Endothelial cell of umbilical vein (primary cell): ENCODE data around the gene CCS. TPM values are rescaled to one million over a fixed set of nuclear protein-coding genes. Genes with fewer than 3 reads are reported as not detected.
A peak's percentile ranks its signal among the peaks of the same experiment; 100 is the strongest.

Experiments
- BruUV-seq: library from RNA; stranded (reverse); fragments of 400-500 nt; replicated peaks from 2 replicates; lab custom pipeline; 2021; lab: Mats Ljungman, UMichigan
- CTCF ChIA-PET: fragments of 300-600, 350-600 bp; sonication (Branson Sonifier 250); formaldehyde crosslinking; loops from one replicate; lab custom pipeline; 2021; ENCODE audit warnings: antibody characterized with exemption, inconsistent platforms; lab: Charles Lee
- POLR2A ChIA-PET: fragments of 300-600, 350-600 bp; sonication (Branson Sonifier 250); formaldehyde crosslinking; loops from one replicate; lab custom pipeline; 2021; ENCODE audit warnings: antibody characterized with exemption, inconsistent platforms; lab: Charles Lee
- DNase-seq: peaks from one replicate; pipeline ENCODE4 v3.0.0-alpha.2; 2011; ENCODE audit warnings: low read depth, low spot score
- FAIRE-seq: peaks from 2 replicates; lab custom pipeline; 2011; peaks lifted over from hg19 to GRCh38; lab: Jason Lieb, UNC
- H2AFZ ChIP-seq: 2 replicates; pipeline ENCODE4 v1.6.0; 2012; ENCODE audit warnings: low read depth, low read length, control low read depth, inconsistent platforms
- H3K27ac ChIP-seq: 2 replicates; pipeline ENCODE4 v1.5.1; 2011; ENCODE audit warnings: low read depth, mild to moderate bottlenecking, control low read depth, low read length, moderate library complexity; ENCODE audit not compliant: insufficient read depth
- H3K27me3 ChIP-seq, 2 experiments: 2 replicates each; pipeline versions ENCODE4 v1.6.0 to v1.6.1; 2011; ENCODE audit warnings: low read length in 2 of 2, mixed read lengths in 1 of 2; ENCODE audit not compliant: control insufficient read depth in 2 of 2, insufficient read depth in 2 of 2
- H3K36me3 ChIP-seq, 2 experiments: 2 replicates in 1 of 2; 3 replicates in 1 of 2; pipeline ENCODE4 v1.5.1; 2011; ENCODE audit warnings: low read length in 2 of 2, mild to moderate bottlenecking in 1 of 2, moderate library complexity in 1 of 2; ENCODE audit not compliant: control insufficient read depth in 2 of 2, insufficient read depth in 2 of 2; ENCODE audit errors: extremely low read depth in 1 of 2
- H3K4me1 ChIP-seq: 3 replicates; pipeline ENCODE4 v1.5.1; 2011; ENCODE audit warnings: mild to moderate bottlenecking, low read length; ENCODE audit not compliant: control insufficient read depth, insufficient read depth; ENCODE audit errors: extremely low read depth
- H3K4me2 ChIP-seq: 2 replicates; pipeline ENCODE4 v1.6.1; 2011; ENCODE audit warnings: low read length, control low read depth, mixed read lengths; ENCODE audit not compliant: insufficient read depth
- H3K4me3 ChIP-seq, 3 experiments: fragments of 200-600 bp in 1 of 3; sonication (generic), shearing (Covaris generic) in 1 of 3; replicated peaks in 1 of 3; 2 replicates each; pipeline ENCODE4 v1.5.1; 2011 to 2016; ENCODE audit warnings: control low read depth in 3 of 3, low read length in 3 of 3, mild to moderate bottlenecking in 2 of 3, inconsistent platforms in 1 of 3, low read depth in 1 of 3, moderate library complexity in 1 of 3; ENCODE audit not compliant: insufficient read depth in 1 of 3
- H3K79me2 ChIP-seq: 2 replicates; pipeline ENCODE4 v1.6.0; 2012; ENCODE audit warnings: low read length, inconsistent platforms; ENCODE audit not compliant: control insufficient read depth, insufficient read depth
- H3K9ac ChIP-seq: replicated peaks from 2 replicates; pipeline ENCODE3; 2011; ENCODE audit warnings: low read length, control low read depth; ENCODE audit not compliant: insufficient read depth; ENCODE audit errors: extremely low read depth
- H3K9me1 ChIP-seq: replicated peaks from 3 replicates; pipeline ENCODE4 v1.6.0; 2011; ENCODE audit warnings: mild to moderate bottlenecking, low read length; ENCODE audit not compliant: control insufficient read depth, insufficient read depth; ENCODE audit errors: extremely low read depth
- H3K9me3 ChIP-seq: replicated peaks from 2 replicates; pipeline ENCODE4 v1.5.1; 2012; ENCODE audit warnings: low read length, inconsistent platforms; ENCODE audit not compliant: control insufficient read depth, insufficient read depth
- H4K20me1 ChIP-seq: replicated peaks from 2 replicates; pipeline ENCODE3; 2011; ENCODE audit warnings: mild to moderate bottlenecking, low read length; ENCODE audit not compliant: control insufficient read depth, insufficient read depth; ENCODE audit errors: extremely low read depth
- CTCF ChIP-seq, 2 donors: IDR thresholded peaks; 1 replicate in 1 of 2; 2 replicates in 1 of 2; pipeline ENCODE4 v1.5.1; 2011; ENCODE audit warnings: low read length in 2 of 2, mild to moderate bottlenecking in 2 of 2, moderate library complexity in 2 of 2, control low read depth in 1 of 2, inconsistent platforms in 1 of 2, low read depth in 1 of 2; ENCODE audit not compliant: insufficient read depth in 1 of 2; ENCODE audit errors: extremely low read depth in 1 of 2
- EZH2 ChIP-seq: IDR thresholded peaks from 2 replicates; pipeline ENCODE4 v1.6.1; 2012; ENCODE audit warnings: borderline replicate concordance, low read depth, mild to moderate bottlenecking, moderate library complexity, low read length, inconsistent platforms; ENCODE audit not compliant: severe bottlenecking
- FOS ChIP-seq: IDR thresholded peaks from 2 replicates; pipeline ENCODE4 v1.6.1; 2011; ENCODE audit warnings: mild to moderate bottlenecking, low read length, moderate library complexity, borderline replicate concordance; ENCODE audit not compliant: insufficient read depth
- GATA2 ChIP-seq: IDR thresholded peaks from 2 replicates; pipeline ENCODE4 v1.7.0; 2011; ENCODE audit warnings: low read depth, mild to moderate bottlenecking, moderate library complexity, mixed read lengths, low read length; ENCODE audit not compliant: insufficient read length, insufficient read depth
- JUN ChIP-seq: IDR thresholded peaks from 2 replicates; pipeline ENCODE4 v1.6.1; 2011; ENCODE audit warnings: borderline replicate concordance, low read depth; ENCODE audit not compliant: insufficient read length, insufficient read depth
- MAX ChIP-seq: IDR thresholded peaks from 2 replicates; pipeline ENCODE4 v1.6.1; 2011; ENCODE audit not compliant: insufficient read depth, insufficient read length
- MYC ChIP-seq: IDR thresholded peaks from one replicate; pipeline ENCODE4 v1.6.1; 2011; ENCODE audit warnings: mild to moderate bottlenecking, low read depth, low read length
- POLR2A ChIP-seq: IDR thresholded peaks from 2 replicates; pipeline ENCODE4 v1.6.1; 2012; ENCODE audit warnings: low read depth, mild to moderate bottlenecking, control low read depth, low read length
- POLR2AphosphoS5 ChIP-seq: IDR thresholded peaks from 2 replicates; pipeline ENCODE4 v1.6.1; 2012; ENCODE audit warnings: low read depth, mild to moderate bottlenecking, control low read depth, low read length, moderate library complexity; ENCODE audit not compliant: insufficient read depth
- dilution Hi-C: fragments of 300-500 bp; cut with MboI; formaldehyde crosslinking; loops from one replicate; pipeline ENCODE4 v1.15.0; 2019; ENCODE audit warnings: low sequenced_read_pairs; ENCODE audit not compliant: extremely low pct_ligation_motif_present
- intact Hi-C: fragments of 100-400 bp; cut with micrococcal nuclease; formaldehyde crosslinking; loops from one replicate; pipeline ENCODE4 v1.10.0; 2022
- polyA plus RNA-seq, 4 experiments: library from polyadenylated mRNA; depleted of rRNA in 3 of 4; stranded (reverse) in 3 of 4; unstranded in 1 of 4; fragments of >200 nt; gene quantifications; 2 replicates each; pipeline versions ENCODE4 v1.2.1 to v1.2.3, GENCODE V29; 2011 to 2012; ENCODE audit warnings: missing spikeins in 1 of 4
- total RNA-seq: library from RNA; stranded (reverse); gene quantifications from 2 replicates; pipeline ENCODE4 v1.2.3, GENCODE V29; 2021

Gene CCS
- total and polyA plus RNA-seq, 2 donors (not counting 3 experiments of a cell fraction or from before 2014, with no cell fraction given): 38.7 to 39.0 TPM

DNA sequence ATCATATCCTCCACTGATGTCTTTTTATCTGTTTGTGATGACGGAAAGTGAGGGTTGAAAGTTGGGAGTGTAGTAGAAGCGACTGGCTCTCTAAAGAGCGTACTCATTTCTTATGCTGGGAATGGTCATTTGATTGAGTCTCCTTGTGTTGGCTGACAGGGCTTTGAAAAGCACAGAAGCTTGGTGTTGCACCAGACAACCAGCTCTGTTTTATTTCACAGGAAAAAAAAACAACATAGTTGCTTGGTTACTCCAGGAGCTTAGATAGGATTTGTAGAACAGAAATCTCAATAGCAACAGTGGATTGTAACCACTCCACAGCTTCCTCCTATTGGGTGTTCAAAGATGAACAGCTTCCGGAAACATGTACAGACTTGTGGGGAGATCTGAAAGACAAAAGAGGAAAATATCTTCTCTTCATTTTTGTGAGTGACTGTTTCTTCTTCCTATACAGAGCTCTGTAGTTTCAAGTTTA is 26.1 kb downstream of the CCS start:
- no TSS peak for BruUV-seq
- FAIRE-seq (peak; percentile 77), DNase-seq (peak; percentile 56)
- Histone ChIP-seq H3K36me3 (peaks cover 5 to 8% of the 10 kb centered on the region in 2 experiments), H3K4me1 (peaks cover 24% of the 10 kb centered on the region), H3K9ac (peak overlapping the region; percentile 68), H3K9me1 (no peaks in the 10 kb centered on the region), H3K9me3 (no peaks in the 10 kb centered on the region), H2AFZ (no peak overlapping the region), H3K27me3 (no peaks in the 10 kb centered on the region), H4K20me1 (peaks cover 20% of the 10 kb centered on the region), H3K4me3 (peak overlapping the region in 2 of 3 experiments; percentile 75 to 93), H3K4me2 (peak overlapping the region; percentile 94), H3K79me2 (peaks cover 75% of the 10 kb centered on the region), H3K27ac (peak overlapping the region; percentile 37)
- dilution Hi-C loops: no loop called here
- CTCF ChIA-PET: interaction anchor here (0.8 to 1.6 kb wide), 4 partner anchors 12 to 26 kb away, joined by 3 to 6 read pairs (median 4); partner anchors contain the start of genes CCDC87 and CCS
- intact Hi-C loops: no loop called here
- TF ChIP-seq POLR2AphosphoS5 (no peak), CTCF (IDR thresholded peaks at IDR 0.05; ENCODE audit: extremely low read depth in 1 of 2, insufficient read depth in 1 of 2, low read depth in 1 of 2, low read length in 2 of 2) (no peak), JUN (no peak), FOS (no peak), POLR2A (no peak), MYC (no peak), EZH2 (no peak), GATA2 (no peak), MAX (no peak)
- POLR2A ChIA-PET: interaction anchor here (0.6 to 1.3 kb wide), 3 partner anchors 11 to 216 kb away, joined by 4 to 9 read pairs (median 4); partner anchors contain the start of gene RBM4
